Measurements from ENCODE around the gene UBQLN3.

UBQLN3 gene

GRCh38 chr11:5509803-5510202 lies at the start of gene UBQLN3:
UBQLN3 (minus strand) TSS chr11:5509957; CDS start chr11:5509558, 399 bp downstream.
- no peak for DNase-seq

GRCh38 chr11:5557751-5558150 lies 48.0 kb upstream of the UBQLN3 start:
- no peak for DNase-seq

GRCh38 chr11:5556596-5557188 lies 46.9 kb upstream of the UBQLN3 start:
- no peak for DNase-seq

DNA sequence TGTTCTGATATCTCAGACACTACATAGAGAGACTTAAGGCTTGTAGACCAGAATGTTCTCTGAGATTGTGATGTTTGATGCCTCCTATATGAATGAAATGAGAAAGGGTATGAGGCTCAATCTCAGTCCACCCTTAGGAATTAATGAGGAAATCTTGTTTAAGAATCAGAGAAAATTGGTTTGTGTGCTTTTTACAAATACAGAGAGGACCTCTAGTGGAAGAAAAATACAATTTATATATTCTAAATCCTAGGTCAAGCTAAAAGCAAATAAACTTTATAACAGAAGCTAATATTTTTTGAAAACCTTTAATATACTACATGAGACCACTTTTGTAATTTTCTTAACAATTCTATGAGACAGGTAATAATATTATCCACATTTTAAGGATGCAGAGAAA lies 43.6 kb upstream of the UBQLN3 start:
- no peak for DNase-seq

- no peak for DNase-seq
Measured at GRCh38 chr11:5550440-5551095, 40.8 kb upstream of the UBQLN3 start.

DNA sequence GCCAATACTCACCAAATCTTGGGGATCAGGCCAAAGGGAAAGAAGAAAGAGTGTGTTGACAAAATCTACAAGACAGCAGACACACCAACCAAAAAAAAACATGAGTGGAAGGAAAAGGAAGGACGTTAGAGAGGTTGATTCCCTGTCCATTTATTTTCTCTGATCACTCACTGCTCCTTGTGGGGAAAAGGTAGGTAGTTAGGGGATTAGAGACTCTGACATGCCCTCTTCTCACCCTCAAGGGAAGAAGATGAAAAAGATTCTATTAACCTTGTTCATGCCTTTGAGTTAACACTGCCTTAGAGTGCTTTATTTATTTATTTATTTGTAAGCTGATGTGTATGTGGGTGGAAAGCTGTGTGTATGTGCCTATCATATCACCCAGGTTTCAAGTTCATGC lies 38.7 kb upstream of the UBQLN3 start, which contains the start of gene OR52H1:
TSS of gene OR52H1 (minus strand) at position 101 of the 400 bp plus-strand sequence. CDS start 3,035 bp downstream, outside the sequence.
- no peak for DNase-seq

DNA sequence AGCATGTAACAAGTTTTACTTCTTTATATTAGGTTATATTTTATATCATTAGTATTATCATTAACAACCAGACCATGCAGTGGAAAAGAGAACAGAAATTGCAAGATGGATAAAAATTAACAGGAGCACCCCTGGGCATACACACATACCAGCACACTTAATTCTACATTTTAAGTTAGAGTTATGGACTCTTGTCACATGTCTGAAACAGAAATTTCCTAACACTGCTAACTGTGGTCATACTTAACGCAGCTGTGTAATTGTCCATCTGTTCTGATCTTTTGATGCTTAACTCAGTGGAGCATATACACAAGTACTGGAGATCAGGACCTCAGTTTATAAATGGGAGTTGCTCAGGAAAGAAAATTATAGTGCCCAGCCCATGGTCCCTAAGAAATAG lies 38.2 kb upstream of the UBQLN3 start:
- DNase-seq = no peak

DNA sequence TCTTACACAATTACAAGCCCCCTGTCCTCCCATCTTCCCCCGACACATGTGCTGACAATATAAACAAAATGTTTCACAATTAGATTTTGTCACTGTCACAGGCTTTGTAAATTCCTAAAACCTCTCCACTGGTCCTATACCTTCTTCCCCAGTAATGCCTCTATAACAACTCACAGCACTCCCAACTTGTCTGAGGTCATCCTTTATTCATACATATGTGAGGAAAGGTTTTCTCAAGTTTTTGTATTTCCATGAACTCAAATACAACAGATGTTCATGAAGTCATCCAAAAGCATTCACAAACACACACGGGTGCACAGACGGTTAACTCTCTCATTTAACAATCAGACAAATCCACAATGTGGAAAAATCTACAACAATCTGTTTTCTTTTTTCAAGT lies 36.7 kb upstream of the UBQLN3 start:
- DNase-seq = no peak

- no peak for DNase-seq
Measured at GRCh38 chr11:5541427-5541826, 31.7 kb upstream of the UBQLN3 start.

DNA sequence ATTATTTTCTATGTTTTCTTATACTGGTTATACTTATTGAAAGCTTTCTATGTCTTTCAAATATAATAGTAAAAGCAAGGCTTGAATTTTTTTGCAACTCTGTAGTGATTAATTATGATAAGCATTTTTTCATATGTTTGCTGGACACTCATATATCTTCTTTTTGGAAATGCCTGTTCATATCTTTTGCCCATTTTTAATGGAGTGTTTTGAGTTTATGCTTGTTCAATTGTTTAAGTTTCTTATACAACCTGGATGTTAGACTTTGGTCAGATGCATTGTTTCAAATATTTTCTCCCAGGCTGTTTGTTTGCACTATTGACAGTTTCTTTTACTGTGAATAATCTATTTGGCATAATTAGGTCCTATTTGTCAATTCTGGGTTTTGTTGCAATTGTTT lies 26.7 kb upstream of the UBQLN3 start:
- no peak for DNase-seq

DNA sequence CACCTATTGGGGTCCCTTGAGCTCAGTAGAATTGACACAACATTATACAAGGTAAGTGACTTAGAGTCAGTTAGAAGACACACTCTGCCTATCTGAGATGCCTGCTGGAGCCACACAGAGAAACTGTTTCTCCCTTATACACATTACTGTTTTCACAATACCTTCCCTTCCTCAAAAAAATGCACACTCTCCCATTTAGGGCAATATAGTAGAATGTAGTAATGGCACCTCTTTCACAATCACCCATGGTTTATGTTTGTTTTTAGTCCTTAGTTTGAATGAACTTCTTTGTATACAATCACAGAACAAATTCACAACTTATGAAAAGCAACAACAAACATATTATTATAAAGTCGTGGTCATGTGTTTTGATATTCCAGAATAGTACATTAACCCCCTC lies 24.3 kb upstream of the UBQLN3 start:
- DNase-seq = no peak

- no peak for DNase-seq
Measured at GRCh38 chr11:5531053-5531831, 21.5 kb upstream of the UBQLN3 start.

GRCh38 chr11:5528495-5528894 lies 18.7 kb upstream of the UBQLN3 start:
- DNase-seq = no peak

GRCh38 chr11:5527716-5528115 lies 18.0 kb upstream of the UBQLN3 start:
- no peak for DNase-seq

DNA sequence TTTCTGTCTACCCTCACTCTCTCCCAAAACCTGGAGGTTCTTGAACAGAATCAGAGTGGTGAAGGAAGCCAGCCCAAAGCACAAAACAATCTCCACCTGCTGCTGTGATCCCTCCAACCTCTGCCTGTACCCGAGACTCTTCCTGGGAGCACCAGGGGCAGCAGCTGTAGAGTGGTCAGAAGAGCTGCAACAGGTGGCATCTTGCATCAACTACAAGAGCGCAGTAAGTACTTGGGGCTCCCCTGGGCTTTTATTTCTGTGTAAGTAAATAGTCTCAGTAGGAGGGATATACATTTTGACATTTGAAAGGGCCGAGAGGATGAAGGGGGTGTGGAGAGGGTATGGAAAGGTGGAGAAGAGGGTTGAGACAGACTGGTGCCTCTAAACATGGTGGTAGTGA lies 15.0 kb upstream of the UBQLN3 start:
- no peak for DNase-seq

- DNase-seq = no peak
Measured at GRCh38 chr11:5522308-5522707, 12.6 kb upstream of the UBQLN3 start.

- no peak for DNase-seq
Measured at GRCh38 chr11:5521540-5521939, 11.8 kb upstream of the UBQLN3 start.

- DNase-seq = no peak
Measured at GRCh38 chr11:5516599-5516998, 6.8 kb upstream of the UBQLN3 start, which contains the start of gene UBQLNL. UBQLNL (minus strand) TSS chr11:5516699; CDS start chr11:5516441, 258 bp downstream.

DNA sequence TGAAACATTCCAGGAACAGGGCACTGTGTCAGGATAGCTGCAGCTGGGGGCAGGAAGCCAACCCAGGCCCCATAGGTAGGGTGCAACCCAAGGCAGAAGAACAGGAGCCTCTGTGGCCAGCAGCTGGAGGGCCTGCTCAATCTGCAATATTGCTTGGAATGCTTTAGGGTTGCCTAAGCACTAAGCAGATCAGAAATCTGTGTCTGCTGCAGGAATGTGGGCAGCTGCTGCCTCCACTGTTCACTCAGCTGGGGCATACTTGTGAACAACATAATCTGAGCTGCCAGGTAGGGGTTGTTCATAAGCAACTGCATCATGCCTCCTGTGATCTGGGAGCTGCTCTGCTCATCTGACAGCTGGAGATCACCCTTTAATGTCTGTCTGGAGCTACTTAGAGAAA lies 5.1 kb upstream of the UBQLN3 start:
- DNase-seq = no peak

- no peak for DNase-seq
Measured at GRCh38 chr11:5508605-5509004, 1.2 kb downstream of the UBQLN3 start.

DNA sequence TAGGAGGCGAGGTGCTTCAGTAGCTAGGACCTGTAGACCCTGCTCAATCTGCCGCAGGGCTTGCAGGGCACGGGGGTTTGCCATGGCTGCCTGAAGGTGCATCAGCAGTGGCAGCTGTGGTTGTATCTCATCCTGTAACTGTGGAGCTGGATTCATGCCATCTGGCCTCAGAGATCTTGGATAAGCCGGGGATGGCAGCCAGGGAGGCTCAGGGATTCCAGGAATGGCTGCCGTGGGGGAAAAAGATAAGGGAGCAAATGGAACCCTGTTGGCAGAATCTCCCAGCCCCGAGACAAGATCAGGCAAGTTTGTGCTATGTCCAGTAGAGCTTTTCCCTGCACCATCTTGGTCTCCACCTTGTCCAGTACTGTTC lies 1.8 kb downstream of the UBQLN3 start:
- DNase-seq = no peak

DNA sequence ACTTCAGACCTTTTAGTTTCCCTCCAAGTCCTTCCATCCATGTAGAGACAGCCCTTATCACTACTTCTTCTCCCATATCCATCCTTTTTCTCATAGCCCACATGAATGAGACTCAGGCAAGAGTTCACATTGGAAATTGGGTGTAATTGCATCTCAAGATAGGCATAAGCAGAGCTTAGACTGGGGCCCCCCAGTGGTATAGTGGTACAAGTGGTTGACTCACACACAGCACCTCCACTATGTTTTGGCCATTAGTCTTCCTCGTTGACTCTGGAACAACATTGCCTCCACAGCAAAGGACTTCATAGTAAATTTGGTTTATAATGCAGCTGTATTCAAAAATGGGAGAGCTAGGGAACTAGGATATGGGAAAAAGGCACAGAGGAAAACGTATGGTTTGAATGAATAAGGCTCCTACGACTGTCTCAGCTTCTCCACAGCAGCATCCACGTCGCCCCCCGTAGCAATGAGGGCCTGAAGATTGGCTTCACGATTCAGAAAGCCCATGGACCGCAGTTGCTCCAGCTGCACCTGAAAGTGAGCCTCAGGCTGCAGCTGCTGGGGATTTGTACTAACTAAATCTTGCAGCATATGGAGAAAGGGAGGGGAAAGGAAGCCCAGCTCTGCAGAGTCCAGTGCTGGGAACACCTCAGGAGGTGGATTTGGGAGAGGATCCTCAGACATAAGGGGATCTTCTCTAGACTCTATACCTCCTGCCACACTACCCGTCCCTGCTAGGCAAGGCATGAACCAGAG lies 2.4 kb downstream of the UBQLN3 start:
- no peak for DNase-seq

- DNase-seq = no peak
Measured at GRCh38 chr11:5505363-5506048, 4.3 kb downstream of the UBQLN3 start.
